T-helper 1 cell treated with Interleukin-12 subunit alpha and Interleukin-12 subunit beta and Interleukin-4 antibody, amounts not matched to agents 30 μg/mL and 1 μg/mL, for 36 hours (primary cell): Measurements from ENCODE around the gene ACKR2.
A peak's percentile ranks its signal among the peaks of the same experiment; 100 is the strongest.
"Not testable (repeated sequence)": the region's sequence is repeated elsewhere in the genome, so short reads cannot be mapped to it uniquely, and the experiment has no call there.

Experiments used
- H3K27ac Mint-ChIP-seq: one replicate; pipeline ENCODE4 v1.8.0; 2021; ENCODE audit warnings: mild to moderate bottlenecking, mixed read lengths
- H3K27me3 Mint-ChIP-seq: one replicate; pipeline ENCODE4 v1.8.0; 2021; ENCODE audit warnings: low read depth, mixed read lengths
- H3K36me3 Mint-ChIP-seq: one replicate; pipeline ENCODE4 v1.8.0; 2021; ENCODE audit warnings: low read depth, mixed read lengths
- H3K4me1 Mint-ChIP-seq: one replicate; pipeline ENCODE4 v1.8.0; 2021; ENCODE audit warnings: low read depth, mixed read lengths
- H3K4me3 Mint-ChIP-seq: one replicate; pipeline ENCODE4 v1.8.0; 2021; ENCODE audit warnings: mild to moderate bottlenecking, moderate library complexity, mixed read lengths
- H3K9me3 Mint-ChIP-seq: one replicate; pipeline ENCODE4 v1.8.0; 2021; ENCODE audit warnings: mixed read lengths

Gene ACKR2

DNA sequence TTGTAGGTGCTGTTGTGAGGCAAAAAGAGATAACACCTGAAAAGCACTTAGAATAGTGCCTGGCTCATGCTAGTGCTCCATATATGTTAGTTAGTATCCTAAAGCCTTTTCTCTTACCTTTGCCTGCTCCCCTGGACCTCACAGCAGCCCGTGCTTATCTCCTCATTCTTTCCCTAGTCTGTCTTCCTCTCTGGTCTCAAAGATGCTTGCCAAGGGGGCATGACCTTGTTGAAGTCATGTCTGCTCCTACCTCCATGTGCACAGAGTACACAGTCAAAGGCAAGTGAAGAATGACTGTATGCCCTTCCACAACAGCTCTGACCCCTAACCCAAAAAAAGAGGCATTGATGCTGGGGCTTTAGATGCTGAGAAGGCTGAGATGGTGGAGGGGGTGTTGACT is 67.2 kb downstream of the ACKR2 start:
- Mint-ChIP-seq H3K4me3 (no peak overlapping the region), H3K27ac (no peak overlapping the region)

GRCh38 chr3:42876940-42877720 is 67.9 kb downstream of the ACKR2 start:
- H3K27me3 Mint-ChIP-seq: peaks cover 10% of the 10 kb centered on the region
- no peak overlapping the region for H3K4me3 Mint-ChIP-seq
- peaks cover 12% of the 10 kb centered on the region for H3K4me1 Mint-ChIP-seq
- no peak overlapping the region for H3K27ac Mint-ChIP-seq
- no peaks in the 10 kb centered on the region for H3K9me3 Mint-ChIP-seq
- no peaks in the 10 kb centered on the region for H3K36me3 Mint-ChIP-seq

More for the DNA sequence above, 67.2 kb downstream of the ACKR2 start:
- Mint-ChIP-seq H3K9me3 (no peaks in the 10 kb centered on the region), H3K27me3 (peaks cover 10% of the 10 kb centered on the region), H3K36me3 (no peaks in the 10 kb centered on the region), H3K4me1 (peaks cover 7% of the 10 kb centered on the region)

- no peak overlapping the region for H3K4me3 Mint-ChIP-seq
- peaks cover 10% of the 10 kb centered on the region for H3K27me3 Mint-ChIP-seq
- no peaks in the 10 kb centered on the region for H3K36me3 Mint-ChIP-seq
- H3K9me3 Mint-ChIP-seq: no peaks in the 10 kb centered on the region
- H3K27ac Mint-ChIP-seq: no peak overlapping the region
- peaks cover 12% of the 10 kb centered on the region for H3K4me1 Mint-ChIP-seq
Observed at GRCh38 chr3:42877881-42878280, 68.6 kb downstream of the ACKR2 start.

GRCh38 chr3:42880183-42880582 is 70.9 kb downstream of the ACKR2 start:
- Mint-ChIP-seq H3K27me3 (peaks cover 10% of the 10 kb centered on the region), H3K36me3 (no peaks in the 10 kb centered on the region), H3K4me3 (peak overlapping the region; percentile 70), H3K9me3 (no peaks in the 10 kb centered on the region), H3K27ac (peak overlapping the region; percentile 46), H3K4me1 (peaks cover 9% of the 10 kb centered on the region)

DNA sequence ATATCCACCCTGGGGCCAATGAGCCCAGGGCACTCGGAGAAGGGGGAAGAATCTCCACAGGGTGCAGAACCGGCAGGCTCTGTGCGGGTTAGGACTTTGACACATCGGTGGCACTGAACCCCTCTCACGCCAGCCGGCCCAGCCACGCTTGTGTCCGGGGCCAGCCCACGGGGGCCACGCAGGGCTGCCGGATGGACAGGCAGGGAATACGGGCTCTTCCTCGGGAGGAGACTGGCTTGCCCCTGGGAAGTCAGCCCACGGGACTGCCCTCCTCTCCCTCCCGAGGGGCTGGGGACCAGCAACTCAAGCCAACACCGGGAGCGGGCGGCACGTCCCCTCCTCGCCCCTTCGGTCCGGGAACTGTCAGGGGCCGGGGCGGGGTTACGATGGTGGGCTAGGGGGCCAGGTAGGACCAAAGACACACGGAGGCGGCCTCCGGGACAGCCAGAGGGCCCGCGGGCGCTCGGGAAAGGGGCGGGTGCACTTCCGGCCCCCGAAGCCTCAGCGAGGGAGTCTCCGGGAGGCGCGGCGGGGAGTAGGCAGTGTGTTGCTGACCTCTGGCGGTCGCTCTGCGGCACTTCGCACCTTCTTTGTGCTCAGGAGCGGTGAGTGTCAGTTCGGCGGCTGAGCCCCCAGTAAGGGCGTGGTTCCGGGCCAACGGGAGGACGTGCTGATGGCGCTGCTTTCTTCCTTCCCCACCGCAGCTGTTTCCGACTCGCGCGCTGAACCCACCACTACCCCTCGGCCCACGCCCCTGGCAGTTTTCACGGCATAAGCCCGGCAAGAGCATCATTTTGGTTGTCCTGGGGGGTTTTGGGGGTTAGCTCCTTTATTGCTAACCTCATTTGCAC is 71.6 kb downstream of the ACKR2 start:
- Mint-ChIP-seq H3K36me3 (no peaks in the 10 kb centered on the region), H3K4me3 (peak overlapping the region; percentile 83), H3K9me3 (no peaks in the 10 kb centered on the region), H3K27ac (peak overlapping the region; percentile 76), H3K4me1 (peaks cover 9% of the 10 kb centered on the region), H3K27me3 (peaks cover 10% of the 10 kb centered on the region)

DNA sequence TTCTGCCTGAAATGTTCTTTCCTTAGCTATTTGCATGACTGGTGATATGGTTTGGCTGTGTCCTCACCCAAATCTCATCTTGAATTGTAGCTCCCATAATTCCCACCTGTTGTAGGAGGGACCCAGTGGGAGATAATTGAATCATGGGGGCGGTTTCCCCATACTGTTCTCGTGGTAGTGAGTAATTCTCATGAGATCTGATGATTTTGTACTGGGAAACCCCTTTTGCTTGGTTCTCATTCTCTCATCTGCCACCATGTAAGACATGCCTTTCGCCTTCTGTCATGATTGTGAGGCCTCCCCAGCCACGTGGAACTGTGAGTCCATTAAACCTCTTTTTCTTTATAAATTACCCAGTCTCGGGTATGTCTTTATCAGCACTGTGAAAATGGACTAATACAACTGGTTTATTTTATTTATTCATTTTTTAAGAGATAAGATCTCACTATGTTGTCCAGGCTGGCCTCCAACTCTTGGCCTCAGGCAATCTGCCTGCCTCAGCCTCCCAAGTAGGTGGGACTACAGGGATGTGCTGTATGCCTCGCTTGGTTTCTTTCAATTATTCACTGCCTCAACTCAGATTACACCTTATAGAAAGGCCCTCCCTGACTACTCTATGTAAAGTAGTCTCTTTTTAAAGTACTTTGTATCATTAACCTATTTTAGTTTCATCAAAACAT is 74.1 kb downstream of the ACKR2 start:
- not testable (repeated sequence) for H3K36me3 Mint-ChIP-seq, H3K27me3 Mint-ChIP-seq, H3K4me3 Mint-ChIP-seq, H3K27ac Mint-ChIP-seq, H3K9me3 Mint-ChIP-seq, H3K4me1 Mint-ChIP-seq

- Mint-ChIP-seq H3K27ac (no peak overlapping the region), H3K4me1 (peaks cover 9% of the 10 kb centered on the region), H3K9me3 (no peaks in the 10 kb centered on the region), H3K4me3 (no peak overlapping the region), H3K36me3 (no peaks in the 10 kb centered on the region), H3K27me3 (peaks cover 7% of the 10 kb centered on the region)
Observed at GRCh38 chr3:42884324-42884723, 75.1 kb downstream of the ACKR2 start.

DNA sequence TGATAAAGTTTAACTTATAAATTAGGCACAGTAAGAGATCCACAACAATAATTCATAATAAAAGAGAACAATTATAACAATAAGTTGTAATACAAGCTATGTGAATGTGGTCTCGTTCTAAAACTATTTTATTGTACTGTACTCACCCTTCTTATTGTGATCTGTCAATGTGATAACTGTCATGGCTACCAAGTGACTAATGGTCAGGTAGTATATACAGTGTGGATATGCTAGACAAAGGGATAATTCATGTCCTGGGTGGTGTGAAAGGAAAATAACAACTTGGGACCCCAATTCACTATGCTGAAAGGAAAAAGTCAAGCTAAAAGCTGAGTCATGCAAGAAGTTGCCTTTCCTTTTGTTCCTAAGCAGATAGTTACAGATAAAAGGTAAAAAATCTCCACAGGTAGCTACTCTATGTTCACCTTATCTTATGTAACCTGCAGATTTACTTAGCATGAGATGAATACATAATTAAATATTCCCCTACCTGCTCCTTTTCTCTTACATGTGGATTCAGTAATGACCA is 77.1 kb downstream of the ACKR2 start:
- Mint-ChIP-seq H3K36me3 (no peaks in the 10 kb centered on the region), H3K27me3 (peaks cover 9% of the 10 kb centered on the region), H3K27ac (no peak overlapping the region), H3K4me1 (peaks cover 5% of the 10 kb centered on the region), H3K9me3 (no peaks in the 10 kb centered on the region), H3K4me3 (no peak overlapping the region)

- Mint-ChIP-seq H3K27ac (no peak overlapping the region), H3K36me3 (no peaks in the 10 kb centered on the region), H3K9me3 (no peaks in the 10 kb centered on the region), H3K4me3 (no peak overlapping the region), H3K4me1 (peaks cover 2% of the 10 kb centered on the region), H3K27me3 (peaks cover 9% of the 10 kb centered on the region)
Observed at GRCh38 chr3:42887084-42887483, 77.8 kb downstream of the ACKR2 start.

DNA sequence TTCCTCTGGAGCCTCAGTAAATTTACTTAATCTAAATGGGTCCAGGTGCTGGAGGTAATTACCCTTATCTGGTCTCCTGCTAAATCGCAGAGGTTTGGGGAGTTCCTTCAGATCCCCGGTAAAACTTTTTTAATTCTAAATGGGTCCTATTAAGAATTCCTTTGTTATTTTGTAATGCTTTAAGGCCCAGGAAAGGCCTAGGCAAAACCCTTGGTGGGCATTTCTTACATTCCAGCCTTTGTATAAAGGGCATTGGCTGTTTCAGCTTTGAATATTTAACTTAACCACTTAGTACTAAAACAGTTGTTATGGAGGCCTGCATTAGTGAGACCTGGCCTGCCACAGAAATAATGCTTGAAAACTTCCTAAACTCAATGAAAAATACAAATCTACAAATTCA is 81.8 kb downstream of the ACKR2 start:
- H3K27me3 Mint-ChIP-seq: peaks cover 12% of the 10 kb centered on the region
- H3K9me3 Mint-ChIP-seq: no peaks in the 10 kb centered on the region
- no peaks in the 10 kb centered on the region for H3K36me3 Mint-ChIP-seq
- no peak overlapping the region for H3K27ac Mint-ChIP-seq
- H3K4me3 Mint-ChIP-seq: no peak overlapping the region
- peaks cover 4% of the 10 kb centered on the region for H3K4me1 Mint-ChIP-seq

DNA sequence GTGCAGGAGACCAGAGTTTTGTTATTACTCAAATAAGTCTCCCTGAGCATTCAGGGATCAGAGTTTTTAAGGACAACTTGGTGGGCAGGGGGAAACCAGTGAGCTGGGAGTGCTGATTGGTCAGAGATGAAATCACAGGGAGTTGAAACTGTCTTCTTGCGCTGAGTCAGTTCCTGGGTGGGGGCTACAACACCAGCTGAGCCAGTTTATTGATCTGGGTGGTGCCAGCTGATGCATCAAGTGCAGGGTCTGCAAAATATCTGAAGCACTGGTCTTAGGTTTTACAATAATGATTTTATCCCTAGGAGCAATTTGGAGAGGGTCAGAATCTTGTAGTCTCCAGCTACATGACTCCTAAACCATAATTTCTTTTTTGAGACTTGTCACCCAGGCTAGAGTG is 82.9 kb downstream of the ACKR2 start:
- H3K4me1 Mint-ChIP-seq: peaks cover 4% of the 10 kb centered on the region
- no peaks in the 10 kb centered on the region for H3K36me3 Mint-ChIP-seq
- H3K9me3 Mint-ChIP-seq: no peaks in the 10 kb centered on the region
- H3K27ac Mint-ChIP-seq: no peak overlapping the region
- peaks cover 12% of the 10 kb centered on the region for H3K27me3 Mint-ChIP-seq
- no peak overlapping the region for H3K4me3 Mint-ChIP-seq

GRCh38 chr3:42892807-42893206 is 83.6 kb downstream of the ACKR2 start:
- Mint-ChIP-seq H3K4me1 (peaks cover 4% of the 10 kb centered on the region), H3K9me3 (no peaks in the 10 kb centered on the region), H3K4me3 (no peak overlapping the region), H3K27me3 (peaks cover 8% of the 10 kb centered on the region), H3K27ac (no peak overlapping the region), H3K36me3 (no peaks in the 10 kb centered on the region)

GRCh38 chr3:42894698-42895579 is 85.7 kb downstream of the ACKR2 start:
- no peaks in the 10 kb centered on the region for H3K36me3 Mint-ChIP-seq
- no peak overlapping the region for H3K4me3 Mint-ChIP-seq
- H3K4me1 Mint-ChIP-seq: peaks cover 4% of the 10 kb centered on the region
- no peaks in the 10 kb centered on the region for H3K9me3 Mint-ChIP-seq
- peaks cover 5% of the 10 kb centered on the region for H3K27me3 Mint-ChIP-seq
- H3K27ac Mint-ChIP-seq: no peak overlapping the region

GRCh38 chr3:42895580-42895868 is 86.3 kb downstream of the ACKR2 start:
- H3K4me1 Mint-ChIP-seq: peaks cover 4% of the 10 kb centered on the region
- H3K9me3 Mint-ChIP-seq: no peaks in the 10 kb centered on the region
- no peaks in the 10 kb centered on the region for H3K36me3 Mint-ChIP-seq
- no peak overlapping the region for H3K27ac Mint-ChIP-seq
- no peak overlapping the region for H3K4me3 Mint-ChIP-seq
- H3K27me3 Mint-ChIP-seq: peaks cover 3% of the 10 kb centered on the region
